AG04449 (cell line): Measurements from ENCODE around the gene ELL2.
"Not testable (repeated sequence)": the region's sequence is repeated elsewhere in the genome, so short reads cannot be mapped to it uniquely, and the experiment has no call there.

Experiments
- CTCF ChIA-PET: fragments of 350-600 bp; formaldehyde crosslinking; extraction: SDS; loops from one replicate; lab custom pipeline; 2021; ENCODE audit warnings: antibody characterized with exemption; lab: Yijun Ruan, JAX
- POLR2A ChIA-PET: fragments of 400-600, 350-600 bp; formaldehyde crosslinking; extraction: SDS; loops from one replicate; lab custom pipeline; 2020; ENCODE audit warnings: antibody characterized with exemption, inconsistent platforms; lab: Yijun Ruan, JAX
- DNase-seq: peaks from one replicate; pipeline ENCODE4 v3.0.0-alpha.2; 2010; ENCODE audit warnings: low read depth, low spot score
- H3K4me3 ChIP-seq: 2 replicates; pipeline ENCODE4 v1.5.1; 2011; ENCODE audit warnings: low read depth, mild to moderate bottlenecking, control low read depth, low read length
- CTCF ChIP-seq: IDR thresholded peaks from one replicate; pipeline ENCODE4 v1.5.1; 2011; ENCODE audit warnings: mild to moderate bottlenecking, moderate library complexity, low read length, control low read depth, inconsistent platforms; ENCODE audit not compliant: insufficient read depth; ENCODE audit errors: missing control alignments

Gene ELL2

GRCh38 chr5:95910521-95910920, 51.1 kb downstream of the ELL2 start:
- no peak overlapping the region for H3K4me3 ChIP-seq
- ChIA-PET CTCF (interaction anchor here (1.0 kb wide), 1 partner anchor 14 kb away, joined by 5 read pairs; no protein-coding TSS in a partner anchor), POLR2A (no interaction called here)
- DNase-seq: no peak
- no peak for TF ChIP-seq CTCF

DNA sequence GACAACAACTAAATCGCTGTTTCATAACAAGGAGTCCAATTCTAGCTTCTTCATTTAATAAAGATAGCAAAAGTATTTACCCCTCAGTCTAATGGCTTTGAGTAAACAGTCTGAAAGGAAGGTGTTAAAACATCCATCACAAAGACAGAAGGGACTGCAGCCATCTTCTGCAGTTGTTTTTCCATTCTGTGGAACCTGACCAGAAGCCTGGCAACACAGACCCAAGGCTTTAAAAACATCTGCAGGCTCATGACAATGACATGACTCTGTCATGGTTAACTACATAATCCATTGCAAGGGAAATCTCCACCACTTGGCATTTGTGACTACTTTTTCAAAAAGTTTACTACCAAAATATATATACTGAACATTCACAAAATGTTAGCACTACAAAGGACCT, 51.9 kb downstream of the ELL2 start:
- CTCF ChIA-PET: no interaction called here
- DNase-seq: no peak
- POLR2A ChIA-PET: no interaction called here
- no peak for TF ChIP-seq CTCF
- no peak overlapping the region for H3K4me3 ChIP-seq

GRCh38 chr5:95908799-95909198, 52.9 kb downstream of the ELL2 start:
- H3K4me3 ChIP-seq: no peak overlapping the region
- CTCF ChIA-PET: no interaction called here
- POLR2A ChIA-PET: no interaction called here
- no peak for DNase-seq
- TF ChIP-seq CTCF: no peak

GRCh38 chr5:95907740-95908706, 53.6 kb downstream of the ELL2 start:
- H3K4me3 ChIP-seq: no peak overlapping the region
- POLR2A ChIA-PET: no interaction called here
- TF ChIP-seq CTCF: no peak
- CTCF ChIA-PET: interaction anchor here (1.2 kb wide), 1 partner anchor 428 kb away, joined by 3 read pairs; no protein-coding TSS in a partner anchor
- no peak for DNase-seq

DNA sequence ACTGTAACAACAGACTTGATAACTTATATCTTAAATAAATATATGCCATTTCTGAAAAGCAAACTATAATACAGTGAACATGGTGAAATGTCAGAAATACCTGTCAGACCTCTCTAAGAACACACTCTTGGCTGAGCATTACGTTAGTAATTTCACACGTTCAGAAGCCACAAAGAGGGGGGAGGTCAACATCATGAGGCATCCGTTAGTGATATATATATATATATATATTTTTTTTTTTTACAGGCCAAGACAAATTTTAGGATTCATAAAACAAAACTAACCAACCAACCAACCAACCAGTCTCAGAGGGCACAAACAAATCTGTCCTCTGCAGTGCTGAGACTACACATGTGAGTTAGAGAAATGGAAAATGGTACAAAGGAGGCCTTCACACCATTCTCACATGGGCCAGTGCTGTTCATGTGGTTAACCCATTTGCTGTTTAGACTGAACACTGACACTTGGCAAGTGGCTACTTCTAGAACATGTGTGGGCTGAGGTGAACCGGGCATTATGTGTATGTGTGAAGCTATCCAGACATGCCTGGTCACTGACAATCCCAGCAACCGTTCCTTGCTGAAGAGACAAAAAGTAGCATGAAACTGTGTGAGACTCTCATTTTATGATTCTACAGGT, 54.5 kb downstream of the ELL2 start:
- no peak for TF ChIP-seq CTCF
- DNase-seq: no peak
- H3K4me3 ChIP-seq: no peak overlapping the region
- ChIA-PET CTCF (interaction anchor here (1.2 kb wide), 1 partner anchor 429 kb away, joined by 3 read pairs; no protein-coding TSS in a partner anchor), POLR2A (no interaction called here)

DNA sequence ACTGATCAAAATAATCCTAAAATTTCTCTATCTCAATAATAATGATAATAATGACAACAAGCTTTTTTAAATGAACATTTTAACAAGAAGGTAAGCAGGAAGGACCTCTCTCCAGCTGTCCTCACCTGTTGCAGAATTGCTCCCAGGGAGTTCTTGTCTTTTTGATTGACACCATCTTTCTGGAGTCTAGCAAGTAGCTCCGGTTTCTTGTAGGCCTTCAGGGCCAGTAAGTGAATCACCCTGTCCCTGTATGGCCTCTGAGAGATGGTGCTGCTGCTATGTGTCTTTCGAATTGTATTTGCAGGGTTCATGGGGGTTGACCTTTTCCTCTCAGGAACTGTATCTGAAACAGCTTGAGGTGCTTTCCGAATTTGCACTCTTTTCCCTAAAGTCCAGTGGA, 55.3 kb downstream of the ELL2 start:
- CTCF ChIA-PET: interaction anchor here (0.8 to 1.5 kb wide), 3 partner anchors 11 to 322 kb away, joined by 3 read pairs; no protein-coding TSS in a partner anchor
- POLR2A ChIA-PET, H3K4me3 ChIP-seq, DNase-seq: not testable (repeated sequence)
